HG03457 (cell line): Measurements from ENCODE around the gene ARG2.
A peak's percentile ranks its signal among the peaks of the same experiment; 100 is the strongest.

Experiments used
- ATAC-seq: cut with Tn5 transposase; IDR thresholded peaks from one replicate; pipeline ENCODE4 v1.9.1; 2021; ENCODE audit warnings: moderate number of reproducible peaks; ENCODE audit not compliant: unreplicated experiment

The ARG2 gene

DNA sequence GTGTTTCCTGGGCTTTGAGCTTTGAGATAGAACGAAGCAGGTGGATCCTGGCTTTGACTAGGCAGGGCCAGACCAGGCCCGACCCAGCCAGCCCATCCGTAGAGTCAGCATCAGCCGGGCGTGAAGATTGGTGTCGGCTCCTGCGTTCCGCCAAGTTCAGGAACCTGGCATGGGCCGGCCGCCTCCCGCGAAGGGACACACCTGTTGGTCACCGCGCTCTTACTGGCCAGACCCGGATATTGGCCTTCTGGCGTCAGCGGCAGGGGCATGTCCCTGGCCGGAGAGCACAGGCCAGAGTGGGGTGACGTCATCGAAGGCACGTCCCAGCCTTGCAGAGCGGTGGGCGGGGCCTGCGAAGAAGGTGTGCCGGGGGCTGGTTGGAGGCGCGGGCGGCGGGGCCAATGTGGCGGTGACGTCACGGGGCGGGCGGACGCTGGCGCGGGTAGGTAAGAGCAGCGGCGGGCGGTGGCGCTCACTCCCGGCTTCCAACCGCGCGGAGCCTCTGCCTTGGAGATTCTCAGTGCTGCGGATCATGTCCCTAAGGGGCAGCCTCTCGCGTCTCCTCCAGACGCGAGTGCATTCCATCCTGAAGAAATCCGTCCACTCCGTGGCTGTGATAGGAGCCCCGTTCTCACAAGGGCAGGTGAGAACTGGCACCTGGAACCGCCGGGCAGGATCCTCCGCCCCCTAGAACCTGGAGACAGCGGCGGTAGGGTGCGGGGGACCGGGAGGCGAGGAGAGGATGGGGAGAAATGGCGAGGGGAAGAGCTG is at the start of gene ARG2:
TSS of gene ARG2 (plus strand) at position 475 of the 771 bp plus-strand sequence. CDS start at position 533, 58 bp downstream.
- peak; percentile 91 for ATAC-seq

DNA sequence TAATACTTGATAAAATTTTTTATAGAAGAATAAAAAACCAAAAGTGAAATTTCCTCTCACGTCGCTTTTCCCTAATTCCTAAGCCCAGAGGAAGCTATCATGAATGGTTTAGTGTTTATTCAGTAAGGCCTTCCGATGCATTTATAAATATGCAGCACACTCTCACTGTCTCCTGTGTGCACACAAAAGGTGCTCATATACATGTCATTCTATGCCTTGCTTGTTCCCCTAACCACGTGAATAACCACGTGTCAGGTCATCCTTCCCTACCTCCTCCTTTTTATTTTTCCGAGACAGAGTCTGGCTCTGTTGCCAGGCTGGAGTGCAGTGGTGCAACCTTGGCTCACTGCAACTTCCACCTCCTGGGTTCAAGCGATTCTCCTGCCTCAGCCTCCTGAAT is 49.3 kb upstream of the ARG2 start:
- ATAC-seq, result no peak

- no peak for ATAC-seq
Measured at GRCh38 chr14:67571275-67571990, 48.3 kb upstream of the ARG2 start.

- ATAC-seq, result no peak
Measured at GRCh38 chr14:67571991-67572323, 47.8 kb upstream of the ARG2 start.

- ATAC-seq, result no peak
Measured at GRCh38 chr14:67572608-67573007, 47.1 kb upstream of the ARG2 start.

DNA sequence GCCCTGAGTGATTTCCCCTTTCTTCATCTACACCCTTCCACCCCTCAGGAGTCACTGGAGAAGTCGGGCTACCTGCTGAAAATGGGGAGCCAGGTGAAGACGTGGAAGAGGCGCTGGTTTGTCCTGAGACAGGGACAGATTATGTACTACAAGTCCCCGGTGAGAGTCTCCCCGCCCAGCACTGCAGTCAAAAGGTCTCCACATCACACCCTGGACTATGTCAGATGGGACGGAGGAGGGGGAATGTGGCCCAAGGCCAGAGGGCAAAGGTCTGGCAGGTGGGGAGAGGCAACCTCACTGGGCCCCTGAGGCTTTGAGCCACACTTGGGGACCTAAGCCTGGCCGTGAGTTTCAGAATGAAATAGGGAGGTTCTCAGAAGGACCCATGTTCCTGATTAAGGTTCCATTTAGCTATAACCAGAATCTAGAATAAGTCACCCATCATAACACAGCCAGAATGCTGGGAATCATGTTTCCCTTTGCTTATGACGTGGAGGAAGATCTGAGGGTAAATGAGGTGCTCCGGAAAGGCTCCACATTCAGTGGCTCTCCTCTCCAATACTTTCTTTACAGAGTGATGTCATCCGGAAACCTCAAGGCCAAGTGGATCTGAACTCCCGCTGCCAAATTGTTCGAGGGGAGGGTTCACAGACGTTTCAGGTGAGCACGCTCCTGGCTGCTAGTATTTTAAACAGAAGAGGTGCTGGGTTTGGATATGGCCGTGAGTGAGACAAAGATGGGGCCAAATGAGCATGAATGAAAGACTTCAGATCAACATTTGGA is 46.3 kb upstream of the ARG2 start:
- no peak for ATAC-seq

DNA sequence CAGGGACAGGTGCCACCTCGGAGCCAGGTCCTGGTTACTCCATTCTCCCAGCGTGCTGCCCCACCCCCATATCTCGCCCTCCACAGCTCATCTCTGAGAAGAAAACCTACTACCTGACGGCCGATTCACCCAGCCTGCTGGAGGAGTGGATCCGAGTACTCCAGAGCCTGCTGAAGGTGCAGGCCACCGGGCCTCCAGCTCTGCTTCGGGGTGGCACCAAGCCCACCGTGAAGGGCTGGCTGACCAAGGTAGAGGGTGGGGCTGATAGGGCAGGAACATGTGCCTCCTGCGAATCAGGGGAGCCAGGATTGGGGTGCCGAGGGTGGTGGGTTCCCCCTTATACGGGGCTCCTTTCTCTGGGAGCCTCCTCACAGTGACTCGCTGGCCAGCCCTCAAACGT is 45.6 kb upstream of the ARG2 start:
- ATAC-seq, result no peak

DNA sequence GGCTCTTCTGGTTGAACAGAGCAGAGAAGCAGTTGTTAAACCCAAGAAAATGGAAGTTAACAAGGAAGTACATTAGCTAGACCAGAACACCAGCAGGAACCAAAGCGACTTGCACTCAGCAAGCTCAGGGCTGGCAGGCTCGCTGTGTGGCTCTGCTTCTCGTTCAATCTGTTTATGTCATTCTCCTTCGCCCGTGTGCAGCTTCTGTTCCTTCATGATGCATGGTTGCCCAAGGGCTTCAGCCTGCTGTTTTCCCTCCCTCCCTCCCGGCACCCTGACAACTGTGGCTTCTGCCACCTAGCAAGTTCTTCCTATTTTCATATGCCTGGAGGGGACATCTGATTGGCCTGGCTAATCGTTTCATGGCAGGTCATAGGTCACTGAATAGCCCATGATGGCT is 44.9 kb upstream of the ARG2 start:
- no peak for ATAC-seq

GRCh38 chr14:67575684-67576083 is 44.0 kb upstream of the ARG2 start:
- no peak for ATAC-seq

DNA sequence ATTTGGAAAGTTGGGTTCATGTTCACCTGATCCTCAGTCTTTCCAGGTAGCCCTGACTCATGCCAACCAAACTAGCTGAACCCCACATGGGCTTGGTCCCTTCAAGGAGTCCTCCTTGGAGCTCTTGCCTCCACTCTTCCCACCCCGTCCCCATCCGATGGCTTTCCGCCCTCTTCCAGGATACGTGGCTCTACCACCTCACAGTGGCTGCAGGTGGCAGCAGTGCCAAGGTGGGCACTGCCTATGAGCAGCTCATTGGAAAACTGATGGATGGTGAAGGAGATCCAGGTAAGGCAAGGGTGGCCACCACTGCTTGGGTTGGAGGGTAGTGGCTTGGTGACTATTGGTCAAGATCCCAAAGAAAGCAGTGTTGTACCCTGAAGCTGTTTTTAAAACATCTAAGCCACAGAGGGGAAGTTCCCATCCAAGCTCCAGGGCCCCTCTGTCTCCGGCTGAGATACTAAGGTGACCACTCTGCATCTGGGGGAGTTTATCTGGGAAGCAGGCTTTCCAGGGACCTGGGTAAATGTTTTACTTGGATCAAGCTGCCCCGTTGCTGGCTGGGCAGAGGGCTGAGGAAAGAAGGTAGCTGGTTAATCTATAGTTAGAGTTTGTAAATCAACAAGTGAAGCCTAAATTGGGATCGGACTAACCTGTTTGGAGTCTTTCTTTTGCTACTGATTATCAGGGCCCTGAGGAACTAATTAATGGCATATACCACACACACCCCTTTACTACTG is 43.3 kb upstream of the ARG2 start:
- no peak for ATAC-seq

DNA sequence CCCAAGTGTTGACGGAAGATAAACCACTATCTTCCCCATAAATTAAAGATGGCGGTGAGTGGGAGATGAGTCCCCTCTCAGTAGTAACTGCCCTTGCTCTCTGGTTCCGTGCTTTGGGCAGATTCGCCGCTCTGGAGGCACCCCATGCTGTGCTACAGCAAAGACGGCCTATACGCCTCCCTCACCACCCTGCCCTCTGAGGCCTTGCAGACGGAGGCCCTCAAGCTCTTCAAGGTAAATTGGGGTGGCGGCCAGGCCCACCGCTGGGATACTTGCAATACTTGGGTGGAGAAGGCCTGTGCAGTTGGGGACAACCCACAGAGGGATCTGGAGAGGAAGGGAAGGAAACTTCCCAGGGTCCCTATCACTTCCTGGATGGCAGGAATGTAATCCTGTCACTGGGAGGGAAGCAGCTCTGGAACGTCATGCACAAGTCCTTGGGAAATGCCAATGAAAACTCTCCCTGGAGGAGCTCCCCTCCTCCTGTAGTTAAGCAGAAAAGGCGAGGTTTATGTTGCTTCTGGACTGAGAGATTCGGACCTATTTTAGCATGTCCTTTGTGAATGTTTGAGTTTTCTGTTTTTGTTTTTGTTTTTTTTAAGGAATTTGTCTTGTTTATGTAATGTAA is 42.4 kb upstream of the ARG2 start:
- no peak for ATAC-seq

- ATAC-seq, result no peak
Measured at GRCh38 chr14:67577909-67578749, 41.6 kb upstream of the ARG2 start.

GRCh38 chr14:67579040-67579439 is 40.7 kb upstream of the ARG2 start:
- ATAC-seq, result no peak

GRCh38 chr14:67579636-67580035 is 40.1 kb upstream of the ARG2 start:
- ATAC-seq, result no peak

DNA sequence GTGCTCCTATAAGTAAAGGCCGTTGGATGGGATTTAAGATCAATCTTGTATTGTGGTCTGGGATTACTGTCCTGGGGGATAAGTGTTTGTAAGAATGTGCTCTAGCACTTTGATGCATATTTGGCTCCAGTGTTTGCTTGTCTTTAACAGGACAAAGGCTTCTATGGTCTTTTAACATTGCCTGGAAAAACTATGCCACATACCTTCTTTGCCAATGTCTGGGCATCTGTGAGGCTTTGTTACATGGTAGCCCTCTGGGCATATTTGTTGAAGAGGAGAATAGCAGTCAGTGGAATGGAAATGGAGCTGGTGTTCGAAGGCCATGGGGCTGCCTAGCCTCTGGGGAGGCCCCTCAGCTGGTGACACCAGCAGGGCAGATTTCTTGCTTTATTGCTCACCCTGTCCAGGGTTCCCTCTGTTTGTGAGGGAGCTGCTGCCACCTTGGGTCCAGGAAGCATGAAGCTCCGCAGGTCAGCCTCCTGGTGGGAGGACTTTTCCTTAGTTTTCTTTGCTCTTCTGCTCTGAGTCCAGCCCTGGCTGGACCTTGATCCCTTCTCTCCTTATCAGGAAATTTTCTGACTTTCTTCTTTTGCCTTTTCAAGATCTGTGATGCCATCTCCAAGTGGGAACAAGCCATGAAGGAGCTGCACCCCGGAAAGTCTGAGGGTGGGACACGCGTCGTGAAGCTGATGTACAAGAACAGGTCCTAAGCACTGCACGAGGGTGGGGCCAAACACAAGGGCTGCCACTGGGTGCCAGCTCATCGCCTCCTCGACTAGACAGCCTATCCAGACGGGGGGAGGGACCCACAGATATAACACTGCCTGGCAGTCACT is 39.2 kb upstream of the ARG2 start:
- ATAC-seq, result no peak

DNA sequence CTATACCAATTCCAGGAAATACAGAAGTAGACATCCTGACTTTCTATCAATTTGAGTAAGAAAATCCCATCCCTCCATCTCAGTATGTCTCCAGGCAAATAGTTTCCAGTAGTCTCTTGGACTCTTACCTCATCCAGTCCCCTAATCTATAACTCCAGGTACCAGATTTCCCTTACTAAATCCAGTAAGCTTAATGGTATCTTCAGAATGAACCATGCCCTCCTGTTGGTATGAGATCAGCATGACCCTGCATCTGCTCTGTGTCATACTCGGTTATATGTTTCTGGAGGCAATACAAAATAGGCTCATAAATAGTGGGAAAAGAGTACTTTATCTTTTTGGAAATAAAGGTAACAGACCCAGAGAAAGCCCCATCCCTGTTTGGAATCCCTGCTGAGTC is 38.1 kb upstream of the ARG2 start:
- ATAC-seq, result no peak

DNA sequence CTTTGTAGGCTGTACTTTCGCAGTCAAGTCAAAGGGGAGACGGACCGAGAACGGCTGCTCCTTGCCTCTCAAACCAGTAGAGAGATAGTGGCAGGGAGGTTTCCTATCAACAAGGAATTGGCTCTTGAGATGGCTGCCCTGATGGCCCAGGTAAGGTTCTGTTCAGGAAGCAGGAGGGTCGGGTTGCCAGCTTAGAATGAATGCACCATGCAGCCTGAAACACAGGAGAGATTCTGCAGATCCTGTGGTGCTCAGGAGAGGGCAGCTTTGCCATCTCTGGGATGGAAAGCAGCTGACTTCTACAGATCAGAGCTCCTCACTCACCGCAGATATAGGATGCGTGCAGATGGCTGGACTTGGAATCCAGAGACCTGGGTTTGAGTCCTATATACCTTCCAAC is 37.7 kb upstream of the ARG2 start:
- no peak for ATAC-seq

- no peak for ATAC-seq
Measured at GRCh38 chr14:67583711-67584644, 35.7 kb upstream of the ARG2 start.
